Hepatocyte (in vitro differentiated cells): ENCODE results near the gene SLC16A1.
"Not testable (repeated sequence)": the region's sequence is repeated elsewhere in the genome, so short reads cannot be mapped to it uniquely, and the experiment has no call there.

Experiments used
- CTCF ChIP-seq: fragments of 200-600 bp; sonication (generic); IDR thresholded peaks from 2 replicates; pipeline ENCODE4 v1.5.1; 2016; ENCODE audit warnings: antibody characterized with exemption, mild to moderate bottlenecking; ENCODE audit not compliant: poor library complexity
- EZH2 ChIP-seq: fragments of 200-600 bp; sonication (generic); IDR thresholded peaks from 2 replicates; pipeline ENCODE4 v1.6.1; 2016; ENCODE audit warnings: antibody characterized with exemption, mild to moderate bottlenecking, borderline replicate concordance
- EZH2phosphoT487 ChIP-seq: fragments of 200-600 bp; sonication (generic); IDR thresholded peaks from one replicate; pipeline ENCODE4 v1.6.1; 2018; ENCODE audit warnings: antibody characterized with exemption, mild to moderate bottlenecking, low read depth, moderate library complexity; ENCODE audit not compliant: unreplicated experiment, severe bottlenecking

GRCh38 chr1:112889906-112890305 lies 66.1 kb downstream of the SLC16A1 start:
- TF ChIP-seq CTCF, EZH2, EZH2phosphoT487: not testable (repeated sequence)
